ENCODE data around the gene CXorf66. TPM values are rescaled to one million over a fixed set of nuclear protein-coding genes. Genes with fewer than 3 reads are reported as not detected.
A peak's percentile ranks its signal among the peaks of the same experiment; 100 is the strongest.

Gene CXorf66
- total and polyA plus RNA-seq, 9 of the 15 experiments (the other 6 are each of a cell fraction or from before 2014, with no cell fraction given): not detected

MicroRNAs within 50 kb of the gene (microRNA counts, 767-probe panel; counts per million panel counts)
- microRNA hsa-miR-505-3p: 2,930 counts per million, percentile 68 among the panel's probes with 10 or more counts

Small RNA genes lying within 50 kb of the gene (microRNA-seq; reads per million reads assigned to microRNA genes)
- gene MIR505 (ENCODE audit: borderline microRNAs expressed): 95.9 reads per million, percentile 79 among the genes with 10 or more reads in this experiment

Small RNA genes lying within 50 kb of the gene (small RNA-seq; reads per million reads assigned to genes)
- gene MIR505 (12.4 reads per million, percentile 96 among the genes with 10 or more reads in this experiment), gene RF00425 (not detected)

Other genes with a start within 250 kb of the CXorf66 start
- 30.1 and 36.8 TPM in 2 replicates for gene ATP11C, start 32.5 kb downstream of the CXorf66 start, total RNA-seq (2014; rRNA removed)
- gene ATP11C, start 32.5 kb downstream of the CXorf66 start, total RNA-seq (2014; rRNA removed; fragmentation: Illumina TruSeq; extraction: Trizol): 40.2 and 44.8 TPM in 2 replicates
- 34.0 and 37.0 TPM in 2 replicates for gene ATP11C, start 32.5 kb downstream of the CXorf66 start, total RNA-seq (2015; rRNA removed; fragmentation: Illumina TruSeq; extraction: Trizol)
- gene ATP11C, start 32.5 kb downstream of the CXorf66 start, total RNA-seq (2021): 29.4 and 31.0 TPM in 2 replicates
- gene ATP11C, start 32.5 kb downstream of the CXorf66 start, polyA plus RNA-seq (2011; rRNA removed): 32.2 and 42.2 TPM in 2 replicates
- gene ATP11C, start 32.5 kb downstream of the CXorf66 start, polyA plus RNA-seq (2014; fragmentation: Illumina TruSeq; extraction: Trizol): 22.9 and 26.6 TPM in 2 replicates
- 10 to 100 TPM; 18.2 to 18.9 TPM for gene ATP11C, start 32.5 kb downstream of the CXorf66 start, polyA plus RNA-seq (2014; fragmentation: Nextera tagmentation; extraction: Ambion mirVana)
- 18.4 and 21.9 TPM in 2 replicates for gene ATP11C, start 32.5 kb downstream of the CXorf66 start, polyA plus RNA-seq (2014; rRNA removed)

Data from K562 (cell line).